Ishikawa (cell line): ENCODE data around the gene CHM.

Source experiments
- CEBPB ChIP-seq: IDR thresholded peaks from 2 replicates; pipeline ENCODE4 v1.6.1; 2012
- CREB1 ChIP-seq: IDR thresholded peaks from 2 replicates; pipeline ENCODE4 v1.6.1; 2012; ENCODE audit warnings: low read depth
- EGR1 ChIP-seq: IDR thresholded peaks from 2 replicates; pipeline ENCODE4 v1.6.1; 2012
- EP300 ChIP-seq: IDR thresholded peaks from 2 replicates; pipeline ENCODE4 v1.6.1; 2012; ENCODE audit warnings: borderline replicate concordance
- MAX ChIP-seq: IDR thresholded peaks from 2 replicates; pipeline ENCODE4 v1.6.1; 2012
- NFIC ChIP-seq: IDR thresholded peaks from 2 replicates; pipeline ENCODE4 v1.6.1; 2012
- RAD21 ChIP-seq: IDR thresholded peaks from 2 replicates; pipeline ENCODE4 v1.6.1; 2012; ENCODE audit warnings: low read depth
- REST ChIP-seq: IDR thresholded peaks from 2 replicates; pipeline ENCODE4 v1.6.1; 2012; ENCODE audit warnings: low read depth, mild to moderate bottlenecking
- TAF1 ChIP-seq: IDR thresholded peaks from 2 replicates; pipeline ENCODE4 v1.6.1; 2012; ENCODE audit warnings: low read depth, mild to moderate bottlenecking
- TCF12 ChIP-seq: IDR thresholded peaks from 2 replicates; pipeline ENCODE4 v1.6.1; 2012; ENCODE audit warnings: low read depth
- TEAD4 ChIP-seq: IDR thresholded peaks from 2 replicates; pipeline ENCODE4 v1.6.1; 2012
- USF1 ChIP-seq: IDR thresholded peaks from 2 replicates; pipeline ENCODE4 v1.6.1; 2012
- YY1 ChIP-seq: IDR thresholded peaks from 2 replicates; pipeline ENCODE4 v1.6.1; 2012; ENCODE audit warnings: low read depth
- ZBTB7A ChIP-seq: IDR thresholded peaks from 2 replicates; pipeline ENCODE4 v1.6.1; 2012; ENCODE audit warnings: low read depth

GRCh38 chrX:85882601-85883000 is 164.8 kb downstream of the CHM start:
- TF ChIP-seq CEBPB (no peak), REST (no peak), EGR1 (no peak), TAF1 (no peak), CREB1 (no peak), MAX (no peak), YY1 (no peak), TCF12 (no peak), EP300 (no peak), USF1 (no peak), ZBTB7A (no peak), RAD21 (no peak), TEAD4 (no peak), NFIC (no peak)
